Astrocyte (in vitro differentiated cells and primary cell): Measurements from ENCODE around the gene GRIA2.

Experiments
- CTCF ChIP-seq: IDR thresholded peaks from 2 replicates; pipeline ENCODE4 v1.5.1; 2011; ENCODE audit warnings: low read depth, mild to moderate bottlenecking, inconsistent platforms, low read length, moderate library complexity; ENCODE audit not compliant: insufficient read depth
- EZH2 ChIP-seq: IDR thresholded peaks from 2 replicates; pipeline ENCODE4 v1.6.1; 2012; ENCODE audit warnings: mild to moderate bottlenecking, low read length, inconsistent platforms; ENCODE audit not compliant: insufficient read depth

DNA sequence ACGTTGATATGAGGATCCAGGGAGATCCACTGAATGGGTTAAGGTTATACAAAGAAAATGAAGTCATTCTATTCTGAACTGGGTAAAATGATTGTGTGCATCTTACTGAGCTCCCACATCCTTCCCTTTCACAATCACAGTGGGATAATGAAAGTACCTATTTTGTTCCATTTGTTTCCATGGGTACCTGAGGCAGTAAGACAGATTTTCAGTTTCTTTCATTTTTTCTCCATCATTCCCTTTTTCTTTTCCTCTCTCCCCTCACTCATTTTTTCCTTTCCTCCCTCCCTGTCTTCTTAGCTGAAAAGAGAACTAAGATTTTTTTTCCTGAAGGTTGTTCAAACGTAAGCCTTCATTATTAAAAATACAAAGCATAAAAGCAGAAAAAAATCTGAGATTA lies 4.6 kb downstream of the GRIA2 start:
- TF ChIP-seq CTCF, result no peak
- TF ChIP-seq EZH2, result no peak
